GM23338 (cell line): Measurements from ENCODE around the gene OGFOD2. TPM values are rescaled to one million over a fixed set of nuclear protein-coding genes. Genes with fewer than 3 reads are reported as not detected.

Experiments
- ATAC-seq: fragments of 200-7000 bp; cut with Tn5 transposase; 3 replicates; pipeline ENCODE4 v1.9.1; 2020
- DNase-seq: peaks from one replicate; pipeline ENCODE4 v3.0.0-alpha.2; 2015; ENCODE audit warnings: low spot score
- H2AFZ ChIP-seq: fragments of 200-600 bp; sonication (generic); 2 replicates; pipeline ENCODE4 v1.8.0; 2016; ENCODE audit warnings: antibody characterized with exemption, mild to moderate bottlenecking, moderate library complexity
- H3F3A ChIP-seq: fragments of 200-600 bp; sonication (generic); replicated peaks from 2 replicates; pipeline ENCODE4 v1.8.0; 2017; ENCODE audit warnings: antibody characterized with exemption, mixed run types, low read depth
- H3K27ac ChIP-seq: fragments of 200-600 bp; sonication (generic); 2 replicates; pipeline ENCODE4 v1.6.1; 2016; ENCODE audit warnings: low read depth
- H3K27me3 ChIP-seq: fragments of 200-600 bp; sonication (generic); 2 replicates; pipeline ENCODE4 v1.8.0; 2016; ENCODE audit warnings: mild to moderate bottlenecking, mixed run types, moderate library complexity; ENCODE audit not compliant: insufficient read depth
- H3K36me3 ChIP-seq: fragments of 200-600 bp; sonication (generic); 2 replicates; pipeline ENCODE4 v1.8.0; 2016; ENCODE audit warnings: mild to moderate bottlenecking; ENCODE audit not compliant: insufficient read depth
- H3K4me1 ChIP-seq: fragments of 200-600 bp; sonication (generic); 2 replicates; pipeline ENCODE4 v1.8.0; 2016; ENCODE audit warnings: mild to moderate bottlenecking, moderate library complexity; ENCODE audit not compliant: insufficient read depth
- H3K4me2 ChIP-seq: fragments of 200-600 bp; sonication (generic); 2 replicates; pipeline ENCODE4 v1.7.1; 2017; ENCODE audit warnings: mixed run types
- H3K4me3 ChIP-seq: fragments of 200-600 bp; sonication (generic); 2 replicates; pipeline ENCODE4 v1.6.1; 2016; ENCODE audit warnings: mixed run types
- H3K79me2 ChIP-seq: fragments of 200-600 bp; sonication (generic); replicated peaks from 2 replicates; pipeline ENCODE4 v1.8.0; 2017; ENCODE audit warnings: mild to moderate bottlenecking; ENCODE audit not compliant: insufficient read depth
- H3K9me2 ChIP-seq: fragments of 200-600 bp; sonication (generic); 2 replicates; pipeline ENCODE4 v1.8.0; 2017; ENCODE audit not compliant: insufficient read depth
- H4K20me1 ChIP-seq: fragments of 200-600 bp; sonication (generic); replicated peaks from 2 replicates; pipeline ENCODE4 v1.8.0; 2017; ENCODE audit warnings: mild to moderate bottlenecking; ENCODE audit not compliant: insufficient read depth
- H3K27ac Mint-ChIP-seq: 2 replicates; pipeline ENCODE4 v1.8.0; 2020; ENCODE audit warnings: inconsistent platforms, mild to moderate bottlenecking, moderate library complexity, mixed read lengths
- H3K27me3 Mint-ChIP-seq: 3 replicates; pipeline ENCODE4 v1.8.0; 2022; ENCODE audit warnings: low read depth, mild to moderate bottlenecking, moderate library complexity, mixed read lengths, inconsistent platforms; ENCODE audit not compliant: insufficient read depth, poor library complexity
- H3K36me3 Mint-ChIP-seq: 3 replicates; pipeline ENCODE4 v1.8.0; 2021; ENCODE audit warnings: low read depth, mild to moderate bottlenecking, inconsistent platforms, moderate library complexity, mixed read lengths
- H3K4me1 Mint-ChIP-seq: 3 replicates; pipeline ENCODE4 v1.8.0; 2020; ENCODE audit warnings: mild to moderate bottlenecking, inconsistent platforms, mixed read lengths
- H3K4me3 Mint-ChIP-seq: 3 replicates; pipeline ENCODE4 v1.8.0; 2021; ENCODE audit warnings: moderate library complexity, mild to moderate bottlenecking, inconsistent platforms, mixed read lengths
- H3K9me3 Mint-ChIP-seq: 3 replicates; pipeline ENCODE4 v1.8.0; 2020; ENCODE audit warnings: moderate library complexity, mild to moderate bottlenecking, inconsistent platforms, mixed read lengths
- CREB1 ChIP-seq: fragments of 250-450 bp; sonication (Bioruptor Pico); IDR thresholded peaks from 2 replicates; pipeline ENCODE4 v1.5.0; 2020; ENCODE audit warnings: low read depth, mild to moderate bottlenecking, moderate library complexity
- CTCF ChIP-seq, 2 experiments: fragments of 200-600 bp in 1 of 2; sonication (generic) in 1 of 2; conservative IDR thresholded peaks; 2 replicates each; pipeline versions ENCODE4 v1.5.1 to v1.6.1; 2016 to 2017; ENCODE audit warnings: antibody characterized with exemption in 2 of 2, low read depth in 2 of 2, mild to moderate bottlenecking in 2 of 2, moderate library complexity in 1 of 2
- ETS1 ChIP-seq: IDR thresholded peaks from 2 replicates; pipeline ENCODE4 v1.6.1; 2016; ENCODE audit warnings: antibody characterized with exemption
- EZH2 ChIP-seq: fragments of 200-600 bp; sonication (generic); IDR thresholded peaks from one replicate; pipeline ENCODE4 v1.8.0; 2017; ENCODE audit warnings: antibody characterized with exemption, mild to moderate bottlenecking, low read depth; ENCODE audit not compliant: unreplicated experiment
- EZH2phosphoT487 ChIP-seq: fragments of 200-600 bp; sonication (generic); IDR thresholded peaks from one replicate; pipeline ENCODE4 v1.8.1; 2018; ENCODE audit warnings: antibody characterized with exemption; ENCODE audit not compliant: unreplicated experiment
- JUNB ChIP-seq: IDR thresholded peaks from one replicate; pipeline ENCODE4 v1.6.1; 2016; ENCODE audit warnings: antibody characterized with exemption; ENCODE audit not compliant: unreplicated experiment
- NANOG ChIP-seq: IDR thresholded peaks from 2 replicates; pipeline ENCODE4 v1.6.1; 2016; ENCODE audit warnings: antibody characterized with exemption, borderline replicate concordance
- POLR2AphosphoS5 ChIP-seq: IDR thresholded peaks from 2 replicates; pipeline ENCODE4 v1.6.1; 2016; ENCODE audit warnings: antibody characterized with exemption, low read depth
- REST ChIP-seq: IDR thresholded peaks from one replicate; pipeline ENCODE4 v1.6.1; 2018; ENCODE audit warnings: antibody characterized with exemption; ENCODE audit not compliant: unreplicated experiment
- STAT1 ChIP-seq: IDR thresholded peaks from one replicate; pipeline ENCODE4 v1.6.1; 2016; ENCODE audit warnings: antibody characterized with exemption; ENCODE audit not compliant: unreplicated experiment
- ZNF114 ChIP-seq: fragments of 250-450 bp; sonication (Bioruptor Pico); IDR thresholded peaks from 2 replicates; pipeline ENCODE4 v1.5.0; 2020; ENCODE audit warnings: mild to moderate bottlenecking, moderate library complexity
- ZNF331 ChIP-seq: fragments of 250-450 bp; sonication (Bioruptor Pico); IDR thresholded peaks from 2 replicates; pipeline ENCODE4 v1.5.0; 2020; ENCODE audit warnings: low read depth, mild to moderate bottlenecking, moderate library complexity
- ZNF462 ChIP-seq: fragments of 250-450 bp; sonication (Bioruptor Pico); IDR thresholded peaks from 2 replicates; pipeline ENCODE4 v1.5.0; 2020; ENCODE audit warnings: mild to moderate bottlenecking, moderate library complexity
- polyA plus RNA-seq: library from polyadenylated mRNA; unstranded; fragments of >200 nt; fragmentation: Nextera tagmentation; extraction: Ambion mirVana; gene quantifications from 2 replicates; pipeline ENCODE4 v1.2.1, GENCODE V29; 2016
- total RNA-seq: library from RNA; depleted of rRNA; stranded (reverse); fragments of >200 nt; shearing (Covaris generic); gene quantifications from 2 replicates; pipeline ENCODE4 v1.2.3, GENCODE V29; 2014

OGFOD2 gene
- total and polyA plus RNA-seq, 2 experiments from 2014 or later: 13.1 to 16.1 TPM

GRCh38 chr12:123022846-123023245 is 47.8 kb downstream of the OGFOD2 start:
- Histone ChIP-seq H4K20me1 (no peaks in the 10 kb centered on the region), H3K79me2 (no peaks in the 10 kb centered on the region), H3F3A (no peaks in the 10 kb centered on the region), H2AFZ (no peak overlapping the region), H3K4me1 (no peaks in the 10 kb centered on the region), H3K4me2 (no peak overlapping the region), H3K36me3 (no peaks in the 10 kb centered on the region), H3K4me3 (no peak overlapping the region), H3K27ac (no peak overlapping the region), H3K9me2 (no peaks in the 10 kb centered on the region), H3K27me3 (no peaks in the 10 kb centered on the region)
- H3K36me3 Mint-ChIP-seq: no peaks in the 10 kb centered on the region
- H3K4me1 Mint-ChIP-seq: peaks cover 5% of the 10 kb centered on the region
- H3K9me3 Mint-ChIP-seq: no peaks in the 10 kb centered on the region
- ATAC-seq (no peak), DNase-seq (no peak)
- TF ChIP-seq ZNF462: no peak
- TF ChIP-seq REST: no peak
- no peak for TF ChIP-seq CTCF (conservative IDR thresholded peaks at IDR 0.05; ENCODE audit: low read depth in 2 of 2)
- no peak for TF ChIP-seq ETS1
- TF ChIP-seq CREB1 (CRISPR knock-in tag): no peak
- no peak for TF ChIP-seq STAT1
- TF ChIP-seq NANOG: no peak
- TF ChIP-seq ZNF331: no peak
- no peak for TF ChIP-seq ZNF114 (CRISPR knock-in tag)
- no peak for TF ChIP-seq POLR2AphosphoS5
- TF ChIP-seq JUNB: no peak
- no peak for TF ChIP-seq EZH2phosphoT487
- no peak for TF ChIP-seq EZH2
- no peak overlapping the region for H3K4me3 Mint-ChIP-seq
- peaks cover 4% of the 10 kb centered on the region for H3K27me3 Mint-ChIP-seq
- no peak overlapping the region for H3K27ac Mint-ChIP-seq
